Measurements from ENCODE around the gene GDPGP1.
"Not testable (repeated sequence)": the region's sequence is repeated elsewhere in the genome, so short reads cannot be mapped to it uniquely, and the experiment has no call there.

Gene GDPGP1

GRCh38 chr15:90234096-90234988 lies at the start of gene GDPGP1:
Gene GDPGP1, plus strand, starts transcription at chr15:90234209. Its CDS starts 6,700 bp downstream, at chr15:90240909.
- no peak for DNase-seq (ENCODE audit: low read depth, low spot score)

- no peak for DNase-seq (ENCODE audit: low read depth, low spot score)
Observed at GRCh38 chr15:90184786-90185704, 49.0 kb upstream of the GDPGP1 start.

GRCh38 chr15:90187257-90187868 lies 46.6 kb upstream of the GDPGP1 start:
- DNase-seq (ENCODE audit: low read depth, low spot score), result no peak

GRCh38 chr15:90188065-90188464 lies 45.9 kb upstream of the GDPGP1 start:
- not testable (repeated sequence) for DNase-seq (ENCODE audit: low read depth, low spot score)

- no peak for DNase-seq (ENCODE audit: low read depth, low spot score)
Observed at GRCh38 chr15:90188914-90189748, 44.9 kb upstream of the GDPGP1 start.

GRCh38 chr15:90189781-90190467 lies 44.1 kb upstream of the GDPGP1 start:
- no peak for DNase-seq (ENCODE audit: low read depth, low spot score)

GRCh38 chr15:90190606-90191343 lies 43.2 kb upstream of the GDPGP1 start:
- DNase-seq (ENCODE audit: low read depth, low spot score), result no peak

GRCh38 chr15:90191344-90191687 lies 42.7 kb upstream of the GDPGP1 start:
- no peak for DNase-seq (ENCODE audit: low read depth, low spot score)

- DNase-seq (ENCODE audit: low read depth, low spot score), result no peak
Observed at GRCh38 chr15:90191794-90192509, 42.1 kb upstream of the GDPGP1 start.

- no peak for DNase-seq (ENCODE audit: low read depth, low spot score)
Observed at GRCh38 chr15:90192961-90193786, 40.8 kb upstream of the GDPGP1 start.

- no peak for DNase-seq (ENCODE audit: low read depth, low spot score)
Observed at GRCh38 chr15:90194655-90195054, 39.4 kb upstream of the GDPGP1 start.

GRCh38 chr15:90200534-90201129 lies 33.4 kb upstream of the GDPGP1 start:
- no peak for DNase-seq (ENCODE audit: low read depth, low spot score)

- peak; percentile 47 for DNase-seq (ENCODE audit: low read depth, low spot score)
Observed at GRCh38 chr15:90201130-90201943, 32.7 kb upstream of the GDPGP1 start, which contains the start of gene SEMA4B. Gene SEMA4B, plus strand, starts transcription at chr15:90201330. Its CDS starts 249 bp downstream, at chr15:90201579.

- no peak for DNase-seq (ENCODE audit: low read depth, low spot score)
Observed at GRCh38 chr15:90201944-90202375, 32.0 kb upstream of the GDPGP1 start.

GRCh38 chr15:90202929-90203328 lies 31.1 kb upstream of the GDPGP1 start:
- no peak for DNase-seq (ENCODE audit: low read depth, low spot score)

- DNase-seq (ENCODE audit: low read depth, low spot score), result no peak
Observed at GRCh38 chr15:90203473-90203872, 30.5 kb upstream of the GDPGP1 start.

- no peak for DNase-seq (ENCODE audit: low read depth, low spot score)
Observed at GRCh38 chr15:90203922-90204321, 30.1 kb upstream of the GDPGP1 start.

All from activated naive CD8-positive, alpha-beta T cell treated with anti-CD3 and anti-CD28 coated beads, Interleukin-2, amount 50 U/mL, for 16 hours (primary cell).